Retinal pigment epithelial cell (primary cell): ENCODE data around the gene STEAP1B.

Experiments
- DNase-seq: peaks from one replicate; pipeline ENCODE4 v3.0.0-alpha.2; 2010; ENCODE audit warnings: low read depth
- H3K4me3 ChIP-seq: 2 replicates; pipeline ENCODE4 v1.5.1; 2011; ENCODE audit warnings: mild to moderate bottlenecking, low read length, control low read depth, moderate library complexity
- CTCF ChIP-seq: conservative IDR thresholded peaks from 2 replicates; pipeline ENCODE4 v1.5.1; 2011; ENCODE audit warnings: low read depth, low read length, control low read depth, inconsistent platforms

Gene STEAP1B

GRCh38 chr7:22420973-22421635 lies 78.9 kb downstream of the STEAP1B start:
- TF ChIP-seq CTCF = no peak
- no peak overlapping the region for H3K4me3 ChIP-seq
- DNase-seq = no peak

- H3K4me3 ChIP-seq = no peak overlapping the region
- no peak for DNase-seq
- no peak for TF ChIP-seq CTCF
Measured at GRCh38 chr7:22420008-22420407, 80.0 kb downstream of the STEAP1B start.

GRCh38 chr7:22419488-22419887 lies 80.5 kb downstream of the STEAP1B start:
- DNase-seq = no peak
- no peak for TF ChIP-seq CTCF
- H3K4me3 ChIP-seq = no peak overlapping the region

- no peak for TF ChIP-seq CTCF
- no peak for DNase-seq
Measured at GRCh38 chr7:22418251-22419046, 81.5 kb downstream of the STEAP1B start.

GRCh38 chr7:22417841-22418240 lies 82.1 kb downstream of the STEAP1B start:
- no peak for DNase-seq
- H3K4me3 ChIP-seq = no peak overlapping the region
- no peak for TF ChIP-seq CTCF

More at GRCh38 chr7:22418251-22419046, 81.5 kb downstream of the STEAP1B start:
- no peak overlapping the region for H3K4me3 ChIP-seq

GRCh38 chr7:22417349-22417748 lies 82.6 kb downstream of the STEAP1B start:
- no peak for TF ChIP-seq CTCF
- no peak overlapping the region for H3K4me3 ChIP-seq
- DNase-seq = no peak

GRCh38 chr7:22414424-22414823 lies 85.6 kb downstream of the STEAP1B start:
- TF ChIP-seq CTCF = no peak
- H3K4me3 ChIP-seq = no peak overlapping the region
- DNase-seq = no peak
